ENCODE results near the gene WFDC6. TPM values are rescaled to one million over a fixed set of nuclear protein-coding genes. Genes with fewer than 3 reads are reported as not detected.

Gene WFDC6
- polyA plus RNA-seq, 1 donor from 2014 or later: not detected

- no peak for TF ChIP-seq SMC3 (conservative IDR thresholded peaks at IDR 0.05; ENCODE audit: poor library complexity)
- TF ChIP-seq TAF1 (IDR thresholded peaks at IDR 0.05; ENCODE audit: low read depth): no peak
- TF ChIP-seq RAD21 (conservative IDR thresholded peaks at IDR 0.05): no peak
- no peak for TF ChIP-seq CTCF (IDR thresholded peaks at IDR 0.05; ENCODE audit: poor library complexity, severe bottlenecking)
- TF ChIP-seq REST (IDR thresholded peaks at IDR 0.05; ENCODE audit: borderline replicate concordance): no peak
- no peak for TF ChIP-seq EZH2 (IDR thresholded peaks at IDR 0.05; ENCODE audit: borderline replicate concordance, insufficient read depth, low read length, poor library complexity, severe bottlenecking)
- TF ChIP-seq MXI1 (conservative IDR thresholded peaks at IDR 0.05; ENCODE audit: poor library complexity, severe bottlenecking): no peak
- no peak for TF ChIP-seq POLR2AphosphoS5 (IDR thresholded peaks at IDR 0.05)
- no peak for TF ChIP-seq EP300 (conservative IDR thresholded peaks at IDR 0.05; ENCODE audit: poor library complexity, severe bottlenecking)
- H3K36me3 ChIP-seq (ENCODE audit: insufficient read depth, low read length): no peaks in the 10 kb centered on the region
- H3K27ac ChIP-seq (ENCODE audit: low read length): no peak within 1 kb of the TSS
- H3F3A ChIP-seq (ENCODE audit: insufficient read depth, low read length, poor library complexity, severe bottlenecking): no peaks in the 10 kb centered on the region
- no peaks in the 10 kb centered on the region for H3K27me3 ChIP-seq (ENCODE audit: insufficient read depth, low read depth, low read length)
- no peak within 1 kb of the TSS for H3K9ac ChIP-seq (ENCODE audit: low read length)
- H3K9me3 ChIP-seq (ENCODE audit: low read length): no peaks in the 10 kb centered on the region
- H2AFZ ChIP-seq (ENCODE audit: low read depth, low read length): no peak within 1 kb of the TSS
- H3K4me3 ChIP-seq (ENCODE audit: low read length): no peak within 1 kb of the TSS
- no peaks in the 10 kb centered on the region for H3K79me2 ChIP-seq (replicated peaks; ENCODE audit: insufficient read depth, low read length)
- H3K9me2 ChIP-seq (ENCODE audit: insufficient read depth, low read length): no peaks in the 10 kb centered on the region
- H3K4me2 ChIP-seq (ENCODE audit: low read length): no peak within 1 kb of the TSS
- no peaks in the 10 kb centered on the region for H4K20me1 ChIP-seq (ENCODE audit: insufficient read depth)
These were observed 24.0 kb downstream of the WFDC6 start, which contains the start of gene SPINT3 for GRCh38 chr20:45515147-45515913. Gene SPINT3 (minus strand): TSS chr20:45515622. CDS start chr20:45515608, 14 bp downstream.

- Histone ChIP-seq H3K9ac (ENCODE audit: low read length) (no peak overlapping the region), H3K4me2 (ENCODE audit: low read length) (no peak overlapping the region), H2AFZ (ENCODE audit: low read depth, low read length) (no peak overlapping the region), H3K4me3 (ENCODE audit: low read length) (no peak overlapping the region), H3K79me2 (replicated peaks; ENCODE audit: insufficient read depth, low read length) (no peaks in the 10 kb centered on the region), H4K20me1 (ENCODE audit: insufficient read depth) (no peaks in the 10 kb centered on the region), H3K36me3 (ENCODE audit: insufficient read depth, low read length) (no peaks in the 10 kb centered on the region), H3K9me3 (ENCODE audit: low read length) (no peaks in the 10 kb centered on the region), H3F3A (ENCODE audit: insufficient read depth, low read length, poor library complexity, severe bottlenecking) (no peaks in the 10 kb centered on the region), H3K27me3 (ENCODE audit: insufficient read depth, low read depth, low read length) (no peaks in the 10 kb centered on the region), H3K9me2 (ENCODE audit: insufficient read depth, low read length) (no peaks in the 10 kb centered on the region), H3K27ac (ENCODE audit: low read length) (no peak overlapping the region)
- no peak for TF ChIP-seq REST (IDR thresholded peaks at IDR 0.05; ENCODE audit: borderline replicate concordance)
- no peak for TF ChIP-seq TAF1 (IDR thresholded peaks at IDR 0.05; ENCODE audit: low read depth)
- no peak for TF ChIP-seq SMC3 (conservative IDR thresholded peaks at IDR 0.05; ENCODE audit: poor library complexity)
- TF ChIP-seq MXI1 (conservative IDR thresholded peaks at IDR 0.05; ENCODE audit: poor library complexity, severe bottlenecking): no peak
- no peak for TF ChIP-seq RAD21 (conservative IDR thresholded peaks at IDR 0.05)
- TF ChIP-seq CTCF (IDR thresholded peaks at IDR 0.05; ENCODE audit: poor library complexity, severe bottlenecking): no peak
- TF ChIP-seq EZH2 (IDR thresholded peaks at IDR 0.05; ENCODE audit: borderline replicate concordance, insufficient read depth, low read length, poor library complexity, severe bottlenecking): no peak
- TF ChIP-seq POLR2AphosphoS5 (IDR thresholded peaks at IDR 0.05): no peak
These were observed 28.9 kb downstream of the WFDC6 start for GRCh38 chr20:45510242-45510862.
